Left ventricle myocardium inferior (tissue), 1 donor: ENCODE results near the gene KLHDC2. TPM values are rescaled to one million over a fixed set of nuclear protein-coding genes. Genes with fewer than 3 reads are reported as not detected.
"Not testable (repeated sequence)": the region's sequence is repeated elsewhere in the genome, so short reads cannot be mapped to it uniquely, and the experiment has no call there.

ENCODE experiments used
- DNase-seq: peaks from one replicate; pipeline ENCODE4 v3.0.0-alpha.2; 2020
- H3K27ac ChIP-seq: fragments of 200-600 bp; replicated peaks from 2 replicates; pipeline ENCODE4 v1.8.0; 2021
- H3K27me3 ChIP-seq: fragments of 200-600 bp; 2 replicates; pipeline ENCODE4 v1.8.0; 2021; ENCODE audit warnings: low read depth
- H3K36me3 ChIP-seq: fragments of 200-600 bp; 2 replicates; pipeline ENCODE4 v1.8.0; 2021
- H3K4me1 ChIP-seq: fragments of 200-600 bp; 2 replicates; pipeline ENCODE4 v1.8.0; 2021
- H3K4me3 ChIP-seq: fragments of 200-600 bp; 2 replicates; pipeline ENCODE4 v1.8.0; 2021; ENCODE audit warnings: mild to moderate bottlenecking, moderate library complexity
- H3K9me3 ChIP-seq: fragments of 200-600 bp; replicated peaks from 2 replicates; pipeline ENCODE4 v1.8.0; 2021
- CTCF ChIP-seq: fragments of 200-600 bp; IDR thresholded peaks from 2 replicates; pipeline ENCODE4 v1.8.0; 2021; ENCODE audit warnings: antibody characterized with exemption, mild to moderate bottlenecking, borderline replicate concordance
- intact Hi-C: fragments of 100-400 bp; cut with micrococcal nuclease; formaldehyde crosslinking; loops from one replicate; pipeline ENCODE4 v1.11.0; 2022
- total RNA-seq: library from RNA; stranded (reverse); fragmentation: NEBNext Ultra II Directional; extraction: Animal tissue kit (Norgen Biotek cat#: 25700); gene quantifications from one replicate; pipeline ENCODE4 v1.2.1, GENCODE V29; 2021
- donor health status: DM: no; HTN: yes; CAD: no; lungs with severe emphysema.

The KLHDC2 gene
- total RNA-seq, 1 donor from 2014 or later = 85.3 TPM

DNA sequence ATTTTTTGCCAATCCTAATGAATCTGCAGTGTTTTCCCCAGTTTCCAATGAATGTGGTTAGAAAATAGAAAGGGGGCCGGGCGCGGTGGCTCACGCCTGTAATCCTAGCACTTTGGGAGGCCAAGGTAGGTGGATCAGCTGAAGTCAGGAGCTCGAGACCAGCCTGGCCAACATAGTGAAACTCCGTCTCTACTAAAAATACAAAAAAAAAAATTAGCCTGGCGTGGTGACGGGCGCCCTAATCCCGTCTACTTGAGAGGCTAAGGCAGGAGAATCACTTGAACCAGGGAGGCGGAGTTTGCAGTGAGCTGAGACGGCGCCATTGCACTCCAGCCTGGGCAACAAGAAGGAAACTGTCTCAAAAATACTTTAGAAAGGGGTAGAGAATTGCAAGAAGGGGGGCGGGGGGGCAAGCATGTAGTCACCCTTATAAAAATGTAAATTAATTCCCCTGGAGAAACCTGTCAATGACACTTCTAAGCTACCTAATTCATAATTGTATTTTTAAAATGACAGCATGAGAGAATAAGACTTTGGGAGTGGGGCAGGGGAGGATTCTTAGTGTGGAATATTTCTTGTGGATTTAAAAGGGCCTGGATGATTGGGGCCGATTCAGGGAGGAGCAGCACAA, 1.7 kb downstream of the KLHDC2 start:
- peaks cover 28% of the 10 kb centered on the region for H3K36me3 ChIP-seq
- H3K27ac ChIP-seq = peak overlapping the region; percentile 100
- DNase-seq = no peak
- H3K27me3 ChIP-seq = no peaks in the 10 kb centered on the region
- no peak for TF ChIP-seq CTCF
- peaks cover 47% of the 10 kb centered on the region for H3K4me1 ChIP-seq
- intact Hi-C loops = loop anchor here (10.0 kb wide), 1 partner anchor 135 kb away; the partner anchor contains the start of gene DNAAF2
- H3K9me3 ChIP-seq = no peaks in the 10 kb centered on the region
- H3K4me3 ChIP-seq = peak overlapping the region; percentile 99

DNA sequence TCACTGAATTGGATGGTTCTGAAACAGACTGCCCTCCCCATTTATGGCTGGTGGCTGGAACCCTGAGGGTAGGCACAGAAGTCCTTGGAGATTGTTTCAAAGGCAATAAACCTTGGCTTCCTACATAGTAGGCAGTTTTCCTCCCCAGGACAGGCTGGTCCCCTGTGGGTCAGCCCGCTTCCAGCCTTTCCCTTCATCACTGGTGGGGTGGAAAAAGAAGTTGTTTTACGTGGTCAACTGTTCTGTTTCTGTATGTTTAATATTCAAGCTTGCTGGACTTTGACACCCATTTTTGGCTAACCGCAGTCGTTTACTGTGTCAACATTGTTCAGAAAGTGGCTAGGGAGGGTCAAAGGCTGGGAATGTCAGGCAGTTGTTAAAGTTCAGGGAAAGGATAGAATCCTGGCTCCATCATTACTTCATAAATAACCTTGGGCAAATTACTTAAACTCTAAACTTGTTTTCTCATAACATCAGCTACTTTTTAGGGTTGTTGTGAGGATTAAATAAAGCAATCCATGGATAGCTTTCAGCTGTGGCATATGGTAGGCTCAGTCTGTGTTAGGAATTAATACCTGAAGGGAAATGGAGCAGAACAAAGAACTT, 2.4 kb downstream of the KLHDC2 start:
- peaks cover 47% of the 10 kb centered on the region for H3K4me1 ChIP-seq
- no peak for DNase-seq
- no peak for TF ChIP-seq CTCF
- H3K4me3 ChIP-seq = peak overlapping the region; percentile 99
- H3K9me3 ChIP-seq = no peaks in the 10 kb centered on the region
- peaks cover 34% of the 10 kb centered on the region for H3K36me3 ChIP-seq
- H3K27me3 ChIP-seq = no peaks in the 10 kb centered on the region
- intact Hi-C loops = no loop called here
- peak overlapping the region; percentile 34 for H3K27ac ChIP-seq

GRCh38 chr14:49771691-49772090, 3.7 kb downstream of the KLHDC2 start:
- intact Hi-C loops = not testable (repeated sequence)

GRCh38 chr14:49774106-49774505, 6.2 kb downstream of the KLHDC2 start:
- Histone ChIP-seq H3K36me3 (peaks cover 70% of the 10 kb centered on the region), H3K4me1 (peaks cover 25% of the 10 kb centered on the region), H3K27ac (no peak overlapping the region), H3K4me3 (no peak overlapping the region), H3K27me3 (no peaks in the 10 kb centered on the region), H3K9me3 (no peaks in the 10 kb centered on the region)
- DNase-seq = no peak
- intact Hi-C loops = no loop called here
- TF ChIP-seq CTCF = no peak

More at GRCh38 chr14:49771691-49772090, 3.7 kb downstream of the KLHDC2 start:
- not testable (repeated sequence) for H3K27me3 ChIP-seq, H3K4me3 ChIP-seq, H3K27ac ChIP-seq, H3K9me3 ChIP-seq, DNase-seq
- peaks cover 46% of the 10 kb centered on the region for H3K4me1 ChIP-seq
- peaks cover 46% of the 10 kb centered on the region for H3K36me3 ChIP-seq

- Histone ChIP-seq H3K27ac (no peak overlapping the region), H3K9me3 (no peaks in the 10 kb centered on the region), H3K36me3 (peaks cover 95% of the 10 kb centered on the region), H3K4me1 (no peaks in the 10 kb centered on the region), H3K4me3 (no peak overlapping the region), H3K27me3 (no peaks in the 10 kb centered on the region)
- TF ChIP-seq CTCF = no peak
- intact Hi-C loops = no loop called here
- DNase-seq = no peak
These were observed 10.5 kb downstream of the KLHDC2 start for GRCh38 chr14:49778421-49778820.

- intact Hi-C loops = loop anchor here (10.0 kb wide), 1 partner anchor 54 kb away; no protein-coding TSS in a partner anchor
- H3K36me3 ChIP-seq = peaks cover 96% of the 10 kb centered on the region
- H3K27ac ChIP-seq, H3K4me1 ChIP-seq, H3K9me3 ChIP-seq, H3K4me3 ChIP-seq, DNase-seq, H3K27me3 ChIP-seq: not testable (repeated sequence)
These were observed 13.1 kb downstream of the KLHDC2 start for GRCh38 chr14:49781040-49781439.
